HG02678 (cell line): ENCODE results near the gene LYRM7.
"Not testable (repeated sequence)": the region's sequence is repeated elsewhere in the genome, so short reads cannot be mapped to it uniquely, and the experiment has no call there.

Source experiments
- ATAC-seq: cut with Tn5 transposase; IDR thresholded peaks from one replicate; pipeline ENCODE4 v1.9.1; 2021; ENCODE audit warnings: mild to moderate bottlenecking, moderate library complexity; ENCODE audit not compliant: unreplicated experiment

The LYRM7 gene

DNA sequence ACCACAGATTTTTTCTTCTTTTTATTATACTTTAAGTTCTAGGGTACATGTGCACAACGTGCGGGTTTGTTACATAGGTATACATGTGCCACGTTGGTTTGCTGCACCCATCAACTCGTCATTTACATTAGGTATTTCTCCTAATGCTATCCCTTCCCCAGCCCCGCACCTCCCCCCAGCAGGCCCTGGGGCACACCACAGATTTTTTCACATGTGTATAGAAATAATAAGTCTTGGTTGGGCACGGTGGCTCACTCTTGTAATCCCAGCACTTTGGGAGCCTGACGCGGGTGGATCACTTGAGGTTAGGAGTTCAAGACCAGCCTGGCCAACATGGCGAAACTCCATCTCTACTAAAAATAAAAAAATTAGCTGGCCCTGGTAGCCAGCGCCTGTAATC lies 83.3 kb downstream of the LYRM7 start:
- ATAC-seq, result not testable (repeated sequence)

GRCh38 chr5:131254741-131255140 lies 84.0 kb downstream of the LYRM7 start:
- ATAC-seq, result no peak
